KMS-11 (cell line): Measurements from ENCODE around the gene SNX24.

Experiments
- H2AFZ ChIP-seq: fragments of 200-600 bp; sonication (generic); 2 replicates; pipeline ENCODE4 v1.6.1; 2016; ENCODE audit warnings: antibody characterized with exemption, mixed run types, low read depth
- H3K27ac ChIP-seq: fragments of 200-600 bp; sonication (generic); 2 replicates; pipeline ENCODE4 v1.6.1; 2016; ENCODE audit warnings: mild to moderate bottlenecking, mixed run types
- H3K27me3 ChIP-seq: fragments of 200-600 bp; sonication (generic); 2 replicates; pipeline ENCODE4 v1.6.1; 2017; ENCODE audit warnings: mild to moderate bottlenecking, low read depth, mixed run types, moderate library complexity; ENCODE audit not compliant: insufficient read depth
- H3K36me3 ChIP-seq: fragments of 200-600 bp; sonication (generic); 2 replicates; pipeline ENCODE4 v1.6.1; 2017; ENCODE audit warnings: mild to moderate bottlenecking, mixed run types; ENCODE audit not compliant: insufficient read depth
- H3K4me1 ChIP-seq: fragments of 200-600 bp; sonication (generic); 2 replicates; pipeline ENCODE4 v1.6.1; 2016; ENCODE audit warnings: mild to moderate bottlenecking, low read depth, mixed run types; ENCODE audit not compliant: poor library complexity, severe bottlenecking
- H3K4me2 ChIP-seq: fragments of 200-600 bp; sonication (generic); 2 replicates; pipeline ENCODE4 v1.7.0; 2016; ENCODE audit warnings: mild to moderate bottlenecking, mixed run types
- H3K4me3 ChIP-seq: fragments of 200-600 bp; sonication (generic); IDR thresholded peaks from 2 replicates; pipeline ENCODE4 v1.6.1; 2017; ENCODE audit warnings: low read depth, low read length, mixed read lengths; ENCODE audit not compliant: insufficient read depth
- H3K79me2 ChIP-seq: fragments of 200-600 bp; sonication (generic); 2 replicates; pipeline ENCODE4 v1.6.1; 2016; ENCODE audit warnings: low read depth, mixed run types; ENCODE audit not compliant: insufficient read depth
- H3K9ac ChIP-seq: fragments of 200-600 bp; sonication (generic); 2 replicates; pipeline ENCODE4 v1.6.1; 2016; ENCODE audit warnings: mild to moderate bottlenecking, mixed run types
- H4K20me1 ChIP-seq: fragments of 200-600 bp; sonication (generic); 2 replicates; pipeline ENCODE4 v1.6.1; 2016; ENCODE audit warnings: mild to moderate bottlenecking, mixed run types; ENCODE audit not compliant: insufficient read depth
- TF ChIP-seq, protein P1 (sequence below): fragments of 200-600 bp; sonication (generic); conservative IDR thresholded peaks from 2 replicates; pipeline ENCODE4 v1.6.1; 2017; ENCODE audit warnings: low read depth, mild to moderate bottlenecking, antibody characterized with exemption, low read length, moderate library complexity, mixed read lengths

The SNX24 gene

DNA sequence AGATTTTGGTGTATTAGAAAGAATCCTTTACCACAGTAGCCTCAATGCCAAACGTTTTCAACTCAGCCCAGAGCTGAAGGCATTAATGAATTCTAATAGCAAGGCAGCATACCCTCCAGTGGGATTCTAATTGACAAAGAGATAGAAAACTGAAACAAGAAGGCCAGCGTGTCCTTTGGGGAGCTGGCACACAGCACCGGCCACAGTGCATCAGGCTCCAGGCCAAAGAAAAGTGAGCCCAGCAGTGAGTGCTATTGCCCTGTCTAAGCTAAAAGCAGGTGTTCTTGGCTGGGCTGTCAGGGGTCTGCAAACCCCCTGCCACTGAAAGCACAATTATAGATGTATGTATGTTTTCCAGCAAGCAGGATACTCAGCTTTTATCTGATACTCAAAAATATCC lies 150.7 kb downstream of the SNX24 start:
- Histone ChIP-seq H3K79me2 (no peaks in the 10 kb centered on the region), H3K9ac (no peak overlapping the region), H3K36me3 (no peaks in the 10 kb centered on the region), H3K27me3 (no peaks in the 10 kb centered on the region), H3K4me3 (no peak overlapping the region), H3K4me2 (no peak overlapping the region), H3K27ac (no peak overlapping the region), H3K4me1 (no peaks in the 10 kb centered on the region), H2AFZ (no peak overlapping the region), H4K20me1 (no peaks in the 10 kb centered on the region)
- TF ChIP-seq, protein P1, sequence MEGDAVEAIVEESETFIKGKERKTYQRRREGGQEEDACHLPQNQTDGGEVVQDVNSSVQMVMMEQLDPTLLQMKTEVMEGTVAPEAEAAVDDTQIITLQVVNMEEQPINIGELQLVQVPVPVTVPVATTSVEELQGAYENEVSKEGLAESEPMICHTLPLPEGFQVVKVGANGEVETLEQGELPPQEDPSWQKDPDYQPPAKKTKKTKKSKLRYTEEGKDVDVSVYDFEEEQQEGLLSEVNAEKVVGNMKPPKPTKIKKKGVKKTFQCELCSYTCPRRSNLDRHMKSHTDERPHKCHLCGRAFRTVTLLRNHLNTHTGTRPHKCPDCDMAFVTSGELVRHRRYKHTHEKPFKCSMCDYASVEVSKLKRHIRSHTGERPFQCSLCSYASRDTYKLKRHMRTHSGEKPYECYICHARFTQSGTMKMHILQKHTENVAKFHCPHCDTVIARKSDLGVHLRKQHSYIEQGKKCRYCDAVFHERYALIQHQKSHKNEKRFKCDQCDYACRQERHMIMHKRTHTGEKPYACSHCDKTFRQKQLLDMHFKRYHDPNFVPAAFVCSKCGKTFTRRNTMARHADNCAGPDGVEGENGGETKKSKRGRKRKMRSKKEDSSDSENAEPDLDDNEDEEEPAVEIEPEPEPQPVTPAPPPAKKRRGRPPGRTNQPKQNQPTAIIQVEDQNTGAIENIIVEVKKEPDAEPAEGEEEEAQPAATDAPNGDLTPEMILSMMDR: no peak

DNA sequence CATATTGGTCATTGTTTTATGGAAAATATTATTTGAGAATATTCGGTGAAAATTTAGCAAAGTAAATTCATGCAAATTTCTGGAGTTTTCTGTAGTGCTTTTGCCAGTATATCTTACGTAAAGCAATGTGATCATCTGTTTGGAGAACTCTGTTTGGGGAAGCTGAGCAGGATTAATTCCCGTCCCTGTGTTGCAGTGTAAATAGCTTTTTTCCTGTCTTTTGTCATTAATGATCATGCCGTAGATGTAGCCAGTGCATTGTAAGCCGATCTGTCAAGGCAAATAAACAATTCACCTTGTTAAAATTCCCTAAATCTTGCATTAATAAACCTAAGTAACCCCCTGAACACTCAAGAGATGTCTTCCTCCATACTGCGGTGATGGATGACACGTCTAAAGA lies 151.9 kb downstream of the SNX24 start:
- Histone ChIP-seq H4K20me1 (no peaks in the 10 kb centered on the region), H3K4me2 (no peak overlapping the region), H3K4me3 (no peak overlapping the region), H3K36me3 (no peaks in the 10 kb centered on the region), H3K9ac (no peak overlapping the region), H3K4me1 (no peaks in the 10 kb centered on the region), H3K27me3 (no peaks in the 10 kb centered on the region), H3K27ac (no peak overlapping the region), H3K79me2 (no peaks in the 10 kb centered on the region), H2AFZ (no peak overlapping the region)
- TF ChIP-seq, protein P1: no peak

DNA sequence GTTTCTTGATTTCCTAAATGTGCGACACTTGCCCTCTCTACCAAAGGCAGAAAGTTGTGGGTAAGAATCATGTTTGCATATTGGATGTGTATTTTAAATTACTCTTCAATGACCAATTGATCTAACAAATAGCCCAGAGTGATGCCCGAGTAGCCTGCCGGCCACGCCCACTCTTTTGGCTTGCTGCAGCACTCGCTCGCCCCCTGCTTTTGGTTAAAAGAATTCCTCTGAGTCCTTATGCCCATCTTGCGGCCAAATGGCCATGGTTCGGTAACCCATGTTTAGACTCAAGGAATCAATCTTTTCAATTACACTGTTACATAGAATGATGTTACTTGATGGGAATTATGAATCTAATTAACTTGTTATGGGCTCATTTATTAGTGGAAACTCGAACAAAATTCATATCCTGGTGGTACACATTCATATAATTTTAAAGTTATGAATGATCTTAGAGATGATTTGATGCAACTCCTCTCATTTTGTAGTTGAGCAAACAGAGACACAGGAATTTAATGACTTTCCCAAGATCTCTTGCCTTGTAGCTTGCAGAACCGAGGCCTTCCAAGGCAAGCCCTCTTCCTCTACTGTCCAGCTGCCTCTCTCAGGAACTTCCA lies 154.6 kb downstream of the SNX24 start:
- H3K27me3 ChIP-seq: no peaks in the 10 kb centered on the region
- no peaks in the 10 kb centered on the region for H3K79me2 ChIP-seq
- no peak overlapping the region for H3K4me2 ChIP-seq
- H3K9ac ChIP-seq: no peak overlapping the region
- H3K36me3 ChIP-seq: no peaks in the 10 kb centered on the region
- H3K4me3 ChIP-seq: no peak overlapping the region
- no peaks in the 10 kb centered on the region for H3K4me1 ChIP-seq
- no peak overlapping the region for H3K27ac ChIP-seq
- no peaks in the 10 kb centered on the region for H4K20me1 ChIP-seq
- TF ChIP-seq, protein P1: no peak
- no peak overlapping the region for H2AFZ ChIP-seq

DNA sequence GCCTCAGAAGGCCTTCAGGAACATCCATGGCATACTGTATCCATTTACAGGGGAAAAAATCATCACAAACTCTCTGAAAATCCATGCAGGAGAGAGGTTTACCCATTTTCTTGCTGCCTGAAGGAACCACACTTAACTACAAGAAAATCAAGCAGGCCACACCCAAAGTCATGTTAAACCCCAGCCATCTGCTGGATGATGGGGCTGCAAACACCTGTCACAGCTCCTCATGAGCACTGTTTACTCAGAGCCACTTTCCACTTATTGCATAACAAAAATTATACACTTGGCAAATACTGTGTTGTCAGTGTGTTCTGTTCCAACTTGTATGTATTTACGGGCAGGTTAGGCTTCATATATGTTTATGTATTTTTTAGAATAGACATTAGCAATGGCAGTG lies 155.3 kb downstream of the SNX24 start:
- Histone ChIP-seq H3K27me3 (no peaks in the 10 kb centered on the region), H3K36me3 (no peaks in the 10 kb centered on the region), H3K9ac (no peak overlapping the region), H3K4me1 (no peaks in the 10 kb centered on the region), H3K79me2 (no peaks in the 10 kb centered on the region), H3K4me2 (no peak overlapping the region), H3K27ac (no peak overlapping the region), H3K4me3 (no peak overlapping the region), H2AFZ (no peak overlapping the region), H4K20me1 (no peaks in the 10 kb centered on the region)
- TF ChIP-seq, protein P1: no peak
